A549 treated with CORT108297 at 1 μM for 4 hours (cell line): ENCODE measurements around the gene ZNF79. TPM values are rescaled to one million over a fixed set of nuclear protein-coding genes. Genes with fewer than 3 reads are reported as not detected.

Experiments
- total RNA-seq: library from RNA; stranded (reverse); fragments of 200-300 nt; extraction: Qiagen RNA extraction; gene quantifications from 5 replicates; pipeline ENCODE4 v1.2.3, GENCODE V29; 2022

The ZNF79 gene
- 5.5 to 6.3 TPM (median 6.0 TPM) in 5 replicates for total RNA-seq

GRCh38 chr9:127423934-127424675, at the start of gene ZNF79:
TSS of gene ZNF79 (plus strand) at chr9:127424382. CDS start at chr9:127424788, 406 bp downstream.

DNA sequence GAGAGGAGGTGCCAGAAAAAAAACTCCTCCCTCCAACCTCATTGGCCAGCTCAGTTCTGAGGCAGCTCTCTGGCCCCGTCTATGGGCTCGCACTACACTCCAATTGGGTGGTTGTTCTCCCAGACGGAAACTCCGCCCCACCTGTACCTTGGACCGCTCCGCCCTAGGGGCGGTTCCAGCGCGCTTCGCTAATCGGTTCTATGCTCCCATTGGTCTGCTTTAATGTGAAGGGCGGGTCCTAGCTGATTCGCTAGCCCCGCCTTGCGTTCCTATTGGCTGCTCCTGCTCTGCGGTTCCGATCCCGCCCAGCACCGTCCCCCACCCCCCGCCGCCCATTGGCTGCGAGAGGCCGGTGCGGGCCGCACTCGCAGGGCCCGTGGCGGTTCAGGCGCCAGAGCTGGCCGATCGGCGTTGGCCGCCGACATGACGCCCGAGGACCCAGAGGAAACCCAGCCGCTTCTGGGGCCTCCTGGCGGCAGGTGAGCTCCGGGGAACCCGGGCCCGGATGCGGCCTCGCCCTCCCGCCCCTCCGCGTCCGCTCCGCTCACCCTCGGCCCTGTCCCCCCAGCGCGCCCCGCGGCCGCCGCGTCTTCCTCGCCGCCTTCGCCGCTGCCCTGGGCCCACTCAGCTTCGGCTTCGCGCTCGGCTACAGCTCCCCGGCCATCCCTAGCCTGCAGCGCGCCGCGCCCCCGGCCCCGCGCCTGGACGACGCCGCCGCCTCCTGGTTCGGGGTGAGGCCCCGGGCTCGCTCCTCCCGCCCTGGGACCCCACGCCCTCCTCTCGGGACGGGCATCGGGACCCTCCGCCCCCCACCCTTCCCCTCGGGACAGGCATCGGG, 27.2 kb upstream of the ZNF79 start, which contains the start of gene SLC2A8:
SLC2A8 (plus strand) TSS at position 362 of the 838 bp plus-strand sequence; CDS start at position 424, 62 bp downstream.

DNA sequence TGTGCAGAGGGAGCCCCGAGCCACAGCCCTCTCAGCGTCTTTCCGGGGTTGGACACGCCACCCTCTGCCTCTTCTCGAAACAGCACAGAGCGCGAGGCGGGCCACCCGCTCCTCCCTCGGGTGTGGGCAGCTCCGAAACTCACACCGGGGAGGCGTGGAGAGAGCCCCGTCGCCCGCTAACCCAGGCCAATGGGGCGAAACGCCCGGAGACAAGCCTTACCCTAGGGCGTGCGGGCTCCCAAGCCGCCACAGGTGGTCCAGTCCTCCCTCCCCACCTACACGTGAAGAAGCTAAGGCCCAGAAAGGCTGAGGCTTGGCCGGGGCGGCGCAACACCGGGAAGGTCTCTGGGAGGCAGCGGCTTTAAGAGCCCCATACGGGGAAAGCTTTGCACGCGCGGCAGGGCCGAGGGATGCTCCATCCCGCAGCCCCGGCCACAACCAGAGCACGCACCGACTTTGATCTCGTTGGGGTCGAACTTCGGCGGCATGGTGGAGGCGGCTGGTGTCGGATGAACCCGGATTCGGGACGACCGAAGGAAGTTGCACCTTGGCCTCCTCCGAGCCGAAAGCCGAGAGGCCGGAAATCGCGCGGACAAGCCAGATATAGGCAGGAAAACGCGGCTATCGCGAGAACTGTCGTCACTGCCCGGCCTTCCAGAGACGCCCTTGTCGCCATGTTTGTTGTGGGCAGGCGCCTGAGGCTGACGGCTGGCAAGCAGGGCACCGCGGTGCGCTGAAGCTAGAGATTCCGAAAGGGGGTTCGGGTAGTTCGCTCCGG, 26.8 kb downstream of the ZNF79 start, which contains the start of the genes LRSAM1 and RPL12:
LRSAM1 (plus strand) TSS at position 681 of the 778 bp plus-strand sequence. CDS start 3,018 bp downstream, outside the sequence.
RPL12 (minus strand) TSS at position 577 of the 778 bp plus-strand sequence; CDS start at position 488, 89 bp downstream.

Other genes starting within 250 kb of the ZNF79 start
- gene GARNL3, start 159.6 kb upstream of the ZNF79 start, total RNA-seq = 2.2 to 2.8 TPM (median 2.4 TPM) in 5 replicates
- 9.5 to 16.7 TPM (median 16.1 TPM) in 5 replicates for gene SLC2A8, start 27.2 kb upstream of the ZNF79 start, total RNA-seq
- 2,609 to 2,987 TPM (median 2,755 TPM) in 5 replicates for gene RPL12, start 27.0 kb downstream of the ZNF79 start, total RNA-seq
- 9.4 to 12.6 TPM (median 11.2 TPM) in 5 replicates for gene LRSAM1, start 27.1 kb downstream of the ZNF79 start, total RNA-seq
- gene STXBP1, start 187.9 kb downstream of the ZNF79 start, total RNA-seq = 14.6 to 18.8 TPM (median 17.2 TPM) in 5 replicates